ENCODE results near the gene C10orf71. TPM values are rescaled to one million over a fixed set of nuclear protein-coding genes. Genes with fewer than 3 reads are reported as not detected.

The C10orf71 gene
- total RNA-seq, 1 experiment from 2014 or later, result not detected

GRCh38 chr10:49252313-49253034, 46.5 kb upstream of the C10orf71 start:
- no peaks in the 10 kb centered on the region for H4K20me1 ChIP-seq (ENCODE audit: insufficient read depth)
- no peak overlapping the region for H3K4me2 ChIP-seq (ENCODE audit: low read length)
- ChIA-PET CTCF (no interaction called here), RAD21 (ENCODE audit: low non-redundant PET in 1 of 2, low total read pairs in 2 of 2, uncharacterized antibody in 2 of 2, unreplicated experiment in 2 of 2) (no interaction called here), POLR2A (no interaction called here)
- no peak overlapping the region for H2AFZ ChIP-seq (ENCODE audit: low read depth, low read length, poor library complexity, severe bottlenecking)
- intact Hi-C loops (cut with micrococcal nuclease), result no loop called here
- H3K9me2 ChIP-seq (ENCODE audit: insufficient read depth), result no peaks in the 10 kb centered on the region
- no peaks in the 10 kb centered on the region for H3K4me1 ChIP-seq (ENCODE audit: control insufficient read depth in 1 of 2, insufficient read depth in 2 of 2, low read length in 2 of 2)
- no peaks in the 10 kb centered on the region for H3K36me3 ChIP-seq (ENCODE audit: control insufficient read depth in 1 of 2, insufficient read depth in 2 of 2, low read length in 2 of 2)
- H3K4me3 ChIP-seq (replicated peaks in 1 of 2; ENCODE audit: low read depth in 1 of 2, low read length in 2 of 2), result no peak overlapping the region
- DNase-seq (ENCODE audit: low read depth, low spot score), result no peak
- ATAC-seq, result no peak
- no peak overlapping the region for H3K27ac ChIP-seq (ENCODE audit: low read depth, low read length)
- H3K9ac ChIP-seq (ENCODE audit: low read length), result no peak overlapping the region
- peaks cover 30% of the 10 kb centered on the region; the same call in 1 of the 2 replicates for H3K27me3 ChIP-seq (ENCODE audit: insufficient read depth, low read length)
- no TSS peak for BruUV-seq (replicated peaks)
- H3K9me3 ChIP-seq (ENCODE audit: control insufficient read depth in 1 of 2, insufficient read depth in 1 of 2, low read depth in 1 of 2, low read length in 2 of 2), result no peaks in the 10 kb centered on the region
- H3K79me2 ChIP-seq (ENCODE audit: insufficient read depth, low read length), result no peaks in the 10 kb centered on the region
- TF ChIP-seq CTCF (IDR thresholded peaks at IDR 0.05 in 2 of 3, conservative IDR thresholded peaks at IDR 0.05 in 1 of 3; ENCODE audit: borderline replicate concordance in 1 of 3, insufficient read depth in 1 of 3, low read depth in 2 of 3, low read length in 2 of 3) (no peak), SIN3A (IDR thresholded peaks at IDR 0.05; ENCODE audit: low read depth) (no peak), SP1 (IDR thresholded peaks at IDR 0.05; ENCODE audit: low read depth) (no peak), EZH2 (IDR thresholded peaks at IDR 0.05) (no peak), REST (IDR thresholded peaks at IDR 0.05; ENCODE audit: low read depth) (no peak), YY1 (IDR thresholded peaks at IDR 0.05; ENCODE audit: extremely low read depth, insufficient replicate concordance, low read depth, low read length) (no peak), POLR2AphosphoS5 (IDR thresholded peaks at IDR 0.05; ENCODE audit: low read depth, low read length) (no peak), ZNF274 (IDR thresholded peaks at IDR 0.05; ENCODE audit: low read depth, low read length) (no peak)

Measured in HCT116 (cell line).